Colonic mucosa (tissue), 4 donors: Measurements from ENCODE around the gene STAT6. TPM values are rescaled to one million over a fixed set of nuclear protein-coding genes. Genes with fewer than 3 reads are reported as not detected.

Experiments
- DNase-seq: peaks from one replicate; pipeline ENCODE4 v3.0.0-alpha.2; 2020
- H3K27ac ChIP-seq: fragments of 200-600 bp; one replicate; pipeline ENCODE4 v1.8.0; 2021
- H3K27me3 ChIP-seq: fragments of 200-600 bp; one replicate; pipeline ENCODE4 v1.8.0; 2021
- H3K36me3 ChIP-seq: fragments of 200-600 bp; one replicate; pipeline ENCODE4 v1.8.0; 2021
- H3K4me1 ChIP-seq: fragments of 200-600 bp; one replicate; pipeline ENCODE4 v1.8.0; 2021; ENCODE audit warnings: mild to moderate bottlenecking
- H3K4me3 ChIP-seq: fragments of 200-600 bp; one replicate; pipeline ENCODE4 v1.8.0; 2021
- H3K9ac ChIP-seq, 2 donors: one replicate each; pipeline ENCODE4 v1.7.0; 2013; ENCODE audit warnings: control low read depth in 2 of 2, low read depth in 2 of 2, low read length in 2 of 2
- H3K9me3 ChIP-seq: fragments of 200-600 bp; one replicate; pipeline ENCODE4 v1.8.0; 2021
- intact Hi-C: fragments of 100-400 bp; cut with DNase I; formaldehyde crosslinking; loops from one replicate; pipeline ENCODE4 v1.14.1; 2022
- total RNA-seq, 2 donors: library from RNA; stranded (reverse); fragmentation: NEBNext Ultra II Directional in 1 of 2; extraction: Animal tissue kit (Norgen Biotek cat#: 25700) in 1 of 2; gene quantifications; one replicate each; pipeline ENCODE4 v1.2.1, GENCODE V29; 2021
- TF ChIP-seq, protein P1 (sequence below): fragments of 200-600 bp; IDR thresholded peaks from one replicate; pipeline ENCODE4 v1.8.0; 2022; ENCODE audit warnings: antibody characterized with exemption, mild to moderate bottlenecking
- donor health status: healthy.
- donor health status: DM: no; HTN: no; CAD: no.
- donor health status: DM: no; HTN: no; CAD: no.

The STAT6 gene
- total RNA-seq, 2 donors from 2014 or later = 161 to 181 TPM

DNA sequence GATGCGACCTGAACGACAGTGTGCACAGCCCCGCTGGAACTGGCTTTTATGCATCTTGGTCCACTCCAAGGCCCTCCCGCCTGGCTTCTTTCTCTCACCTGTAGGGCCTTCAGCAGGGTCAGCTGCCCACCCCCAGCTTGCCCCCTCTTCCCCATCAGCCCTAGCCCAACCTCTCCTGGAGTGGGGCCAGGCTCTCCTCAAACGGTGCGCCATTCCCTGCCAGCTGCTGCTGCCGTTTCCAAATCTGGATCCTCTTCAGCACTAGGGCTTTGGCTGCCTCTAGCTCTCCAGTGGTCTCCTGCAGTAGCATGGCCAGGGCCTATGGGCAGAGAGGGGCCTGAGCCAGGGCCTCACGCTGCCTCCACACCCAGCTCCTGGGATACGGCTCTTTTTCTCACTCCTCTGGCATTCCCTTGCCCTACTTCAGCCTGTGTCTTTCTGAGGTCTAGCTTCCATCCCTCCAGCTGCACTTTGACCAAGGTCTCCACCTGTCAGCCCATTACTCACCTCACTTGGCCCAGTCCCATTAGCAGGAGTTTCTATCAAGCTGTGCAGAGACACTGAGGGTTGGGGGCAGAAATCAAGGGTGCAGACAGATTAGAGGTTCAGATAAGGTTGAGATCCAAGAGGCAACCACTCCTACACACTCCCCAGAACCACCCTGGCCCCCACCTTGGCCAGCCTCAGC, 5.0 kb downstream of the STAT6 start:
- Histone ChIP-seq H3K4me3 (no peak overlapping the region), H3K36me3 (peaks cover 22% of the 10 kb centered on the region), H3K27me3 (no peaks in the 10 kb centered on the region), H3K9ac (no peak overlapping the region), H3K9me3 (no peaks in the 10 kb centered on the region), H3K27ac (no peak overlapping the region), H3K4me1 (peaks cover 11% of the 10 kb centered on the region)
- intact Hi-C loops = no loop called here
- TF ChIP-seq, protein P1, sequence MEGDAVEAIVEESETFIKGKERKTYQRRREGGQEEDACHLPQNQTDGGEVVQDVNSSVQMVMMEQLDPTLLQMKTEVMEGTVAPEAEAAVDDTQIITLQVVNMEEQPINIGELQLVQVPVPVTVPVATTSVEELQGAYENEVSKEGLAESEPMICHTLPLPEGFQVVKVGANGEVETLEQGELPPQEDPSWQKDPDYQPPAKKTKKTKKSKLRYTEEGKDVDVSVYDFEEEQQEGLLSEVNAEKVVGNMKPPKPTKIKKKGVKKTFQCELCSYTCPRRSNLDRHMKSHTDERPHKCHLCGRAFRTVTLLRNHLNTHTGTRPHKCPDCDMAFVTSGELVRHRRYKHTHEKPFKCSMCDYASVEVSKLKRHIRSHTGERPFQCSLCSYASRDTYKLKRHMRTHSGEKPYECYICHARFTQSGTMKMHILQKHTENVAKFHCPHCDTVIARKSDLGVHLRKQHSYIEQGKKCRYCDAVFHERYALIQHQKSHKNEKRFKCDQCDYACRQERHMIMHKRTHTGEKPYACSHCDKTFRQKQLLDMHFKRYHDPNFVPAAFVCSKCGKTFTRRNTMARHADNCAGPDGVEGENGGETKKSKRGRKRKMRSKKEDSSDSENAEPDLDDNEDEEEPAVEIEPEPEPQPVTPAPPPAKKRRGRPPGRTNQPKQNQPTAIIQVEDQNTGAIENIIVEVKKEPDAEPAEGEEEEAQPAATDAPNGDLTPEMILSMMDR = no peak
- no peak for DNase-seq

DNA sequence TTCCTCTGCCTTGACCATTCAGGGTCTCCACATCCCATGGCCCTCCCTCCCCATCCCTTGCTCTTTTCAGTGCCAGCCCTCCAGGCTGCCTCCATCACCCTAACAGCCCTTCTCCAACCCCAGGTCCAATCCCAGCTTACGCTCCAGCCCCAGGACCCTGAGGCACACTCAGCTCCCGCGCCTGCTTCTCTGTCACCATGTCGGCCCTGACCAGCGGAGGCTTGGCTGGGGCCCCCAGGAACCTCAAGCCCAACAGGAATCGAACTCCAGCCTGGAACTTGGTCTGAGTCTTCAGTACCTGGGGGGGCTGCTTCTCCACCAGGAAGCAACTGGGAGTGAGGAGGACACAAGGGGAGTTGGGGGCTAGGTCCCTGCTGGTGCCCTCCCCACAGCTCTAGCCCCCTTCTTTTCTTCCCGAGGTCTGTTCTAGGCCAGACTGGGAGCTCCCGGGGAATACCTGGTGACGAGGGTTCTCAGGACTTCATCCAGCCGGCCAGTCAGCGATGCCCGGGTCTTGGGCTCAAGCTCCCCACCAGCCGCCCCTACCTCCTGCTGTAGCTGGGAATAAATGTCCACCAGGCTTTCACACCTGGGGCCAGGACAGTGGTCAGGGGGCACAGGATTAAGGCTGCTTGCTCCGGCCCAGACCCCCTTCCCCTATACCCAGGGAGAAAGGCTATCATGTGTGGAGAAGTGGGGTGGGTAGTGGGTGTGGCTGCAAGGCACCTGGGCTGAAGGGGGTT, 6.0 kb downstream of the STAT6 start:
- intact Hi-C loops = no loop called here
- Histone ChIP-seq H3K9ac (no peak overlapping the region), H3K36me3 (peaks cover 22% of the 10 kb centered on the region), H3K4me3 (no peak overlapping the region), H3K9me3 (no peaks in the 10 kb centered on the region), H3K27ac (no peak overlapping the region), H3K27me3 (no peaks in the 10 kb centered on the region), H3K4me1 (peaks cover 11% of the 10 kb centered on the region)
- DNase-seq = no peak
- TF ChIP-seq, protein P1 = no peak

DNA sequence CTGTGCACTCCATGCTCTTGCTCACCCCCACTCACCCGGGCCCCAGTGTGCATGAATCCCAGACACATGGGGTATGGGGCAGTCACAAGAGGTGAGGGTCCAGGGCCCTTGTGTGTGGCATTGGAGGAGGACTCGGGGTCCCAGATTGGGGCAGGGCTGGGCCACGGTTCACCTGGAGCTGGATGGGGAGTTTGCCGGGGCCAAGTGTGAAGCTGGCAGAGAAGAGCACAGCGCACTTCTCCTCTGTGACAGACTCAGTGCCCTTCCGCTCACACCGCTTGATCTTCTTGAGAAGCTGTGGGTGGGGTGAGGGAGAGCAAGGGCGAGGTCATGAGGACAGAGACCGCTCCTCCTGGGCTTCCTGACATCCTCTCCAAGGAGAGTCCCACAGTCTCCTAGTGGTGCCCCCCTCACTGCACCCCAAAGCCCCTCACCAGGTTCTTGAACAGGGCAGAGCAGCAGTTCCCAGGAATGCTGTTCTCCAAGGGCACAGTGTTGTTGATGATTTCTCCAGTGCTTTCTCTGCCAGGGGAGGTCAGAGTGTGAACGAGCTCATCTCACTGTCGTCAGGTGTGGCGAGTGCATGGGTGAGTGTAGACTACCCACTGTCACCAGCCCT, 6.8 kb downstream of the STAT6 start:
- H3K4me1 ChIP-seq = peaks cover 5% of the 10 kb centered on the region

DNA sequence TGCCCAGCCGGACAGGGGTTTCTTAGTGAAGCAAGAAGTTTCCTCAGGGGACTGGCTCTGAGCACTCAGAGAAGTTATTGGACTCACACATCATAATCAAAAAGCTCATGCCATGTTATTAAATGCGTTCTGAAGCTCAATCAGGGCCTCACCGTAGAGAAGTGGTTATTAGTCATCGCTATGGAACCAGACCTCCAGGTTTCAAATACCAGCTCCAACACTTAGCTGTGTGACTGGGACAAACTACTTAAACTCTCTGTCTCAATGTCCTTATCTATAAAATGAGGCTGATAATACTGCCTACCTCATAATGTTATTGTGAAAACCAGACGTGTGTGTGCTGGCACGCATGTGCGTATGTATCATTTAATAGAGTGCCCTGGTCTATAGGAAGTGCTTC, 7.3 kb downstream of the STAT6 start:
- Histone ChIP-seq H3K9ac (no peak overlapping the region), H3K36me3 (peaks cover 30% of the 10 kb centered on the region), H3K4me1 (peaks cover 3% of the 10 kb centered on the region)

More for the DNA sequence above, 6.8 kb downstream of the STAT6 start:
- TF ChIP-seq, protein P1 = no peak
- intact Hi-C loops = no loop called here
- Histone ChIP-seq H3K27ac (no peak overlapping the region), H3K4me3 (no peak overlapping the region), H3K27me3 (no peaks in the 10 kb centered on the region), H3K9ac (no peak overlapping the region), H3K36me3 (peaks cover 28% of the 10 kb centered on the region), H3K9me3 (no peaks in the 10 kb centered on the region)
- no peak for DNase-seq

More for the DNA sequence above, 7.3 kb downstream of the STAT6 start:
- H3K27me3 ChIP-seq = no peaks in the 10 kb centered on the region
- H3K9me3 ChIP-seq = no peaks in the 10 kb centered on the region
- H3K27ac ChIP-seq = no peak overlapping the region
- TF ChIP-seq, protein P1 = no peak
- H3K4me3 ChIP-seq = no peak overlapping the region
- intact Hi-C loops = no loop called here
- DNase-seq = no peak
